Colonic mucosa (tissue), 4 donors: ENCODE data around the gene NTS. TPM values are rescaled to one million over a fixed set of nuclear protein-coding genes. Genes with fewer than 3 reads are reported as not detected.

Source experiments
- DNase-seq: peaks from one replicate; pipeline ENCODE4 v3.0.0-alpha.2; 2020
- H3K27ac ChIP-seq: fragments of 200-600 bp; one replicate; pipeline ENCODE4 v1.8.0; 2021
- H3K27me3 ChIP-seq: fragments of 200-600 bp; one replicate; pipeline ENCODE4 v1.8.0; 2021
- H3K36me3 ChIP-seq: fragments of 200-600 bp; one replicate; pipeline ENCODE4 v1.8.0; 2021
- H3K4me1 ChIP-seq: fragments of 200-600 bp; one replicate; pipeline ENCODE4 v1.8.0; 2021; ENCODE audit warnings: mild to moderate bottlenecking
- H3K4me3 ChIP-seq: fragments of 200-600 bp; one replicate; pipeline ENCODE4 v1.8.0; 2021
- H3K9ac ChIP-seq, 2 donors: one replicate each; pipeline ENCODE4 v1.7.0; 2013; ENCODE audit warnings: control low read depth in 2 of 2, low read depth in 2 of 2, low read length in 2 of 2
- H3K9me3 ChIP-seq: fragments of 200-600 bp; one replicate; pipeline ENCODE4 v1.8.0; 2021
- intact Hi-C: fragments of 100-400 bp; cut with DNase I; formaldehyde crosslinking; loops from one replicate; pipeline ENCODE4 v1.14.1; 2022
- total RNA-seq, 2 donors: library from RNA; stranded (reverse); fragmentation: NEBNext Ultra II Directional in 1 of 2; extraction: Animal tissue kit (Norgen Biotek cat#: 25700) in 1 of 2; gene quantifications; one replicate each; pipeline ENCODE4 v1.2.1, GENCODE V29; 2021
- TF ChIP-seq, protein P1 (sequence below): fragments of 200-600 bp; IDR thresholded peaks from one replicate; pipeline ENCODE4 v1.8.0; 2022; ENCODE audit warnings: antibody characterized with exemption, mild to moderate bottlenecking
- donor health status: healthy.
- donor health status: DM: no; HTN: no; CAD: no.
- donor health status: DM: no; HTN: no; CAD: no.

NTS gene
- total RNA-seq, 2 donors from 2014 or later = 0.32 TPM; not detected in 1

DNA sequence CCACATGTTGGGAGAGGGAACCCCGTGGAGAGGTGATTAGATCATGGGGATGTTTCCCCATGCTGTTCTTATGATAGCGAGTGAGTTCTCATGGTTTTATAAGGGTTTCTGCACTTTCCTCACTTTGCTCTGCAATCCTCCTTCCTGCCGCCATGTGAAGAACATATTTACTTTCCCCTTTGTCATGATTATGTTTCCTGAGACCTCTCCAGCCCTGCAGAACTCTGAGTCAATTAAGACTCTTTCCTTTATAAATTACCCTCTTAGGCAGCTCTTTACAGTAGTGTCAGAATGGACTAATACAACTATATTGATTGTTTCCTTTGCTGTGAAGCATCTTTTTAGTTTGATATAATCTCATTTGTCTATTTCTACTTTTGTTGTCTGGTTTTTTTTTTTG is 24.8 kb upstream of the NTS start:
- no peaks in the 10 kb centered on the region for H3K27me3 ChIP-seq
- H3K4me1 ChIP-seq = no peaks in the 10 kb centered on the region
- no peak for DNase-seq
- no peak overlapping the region for H3K9ac ChIP-seq
- H3K9me3 ChIP-seq = no peaks in the 10 kb centered on the region
- TF ChIP-seq, protein P1, sequence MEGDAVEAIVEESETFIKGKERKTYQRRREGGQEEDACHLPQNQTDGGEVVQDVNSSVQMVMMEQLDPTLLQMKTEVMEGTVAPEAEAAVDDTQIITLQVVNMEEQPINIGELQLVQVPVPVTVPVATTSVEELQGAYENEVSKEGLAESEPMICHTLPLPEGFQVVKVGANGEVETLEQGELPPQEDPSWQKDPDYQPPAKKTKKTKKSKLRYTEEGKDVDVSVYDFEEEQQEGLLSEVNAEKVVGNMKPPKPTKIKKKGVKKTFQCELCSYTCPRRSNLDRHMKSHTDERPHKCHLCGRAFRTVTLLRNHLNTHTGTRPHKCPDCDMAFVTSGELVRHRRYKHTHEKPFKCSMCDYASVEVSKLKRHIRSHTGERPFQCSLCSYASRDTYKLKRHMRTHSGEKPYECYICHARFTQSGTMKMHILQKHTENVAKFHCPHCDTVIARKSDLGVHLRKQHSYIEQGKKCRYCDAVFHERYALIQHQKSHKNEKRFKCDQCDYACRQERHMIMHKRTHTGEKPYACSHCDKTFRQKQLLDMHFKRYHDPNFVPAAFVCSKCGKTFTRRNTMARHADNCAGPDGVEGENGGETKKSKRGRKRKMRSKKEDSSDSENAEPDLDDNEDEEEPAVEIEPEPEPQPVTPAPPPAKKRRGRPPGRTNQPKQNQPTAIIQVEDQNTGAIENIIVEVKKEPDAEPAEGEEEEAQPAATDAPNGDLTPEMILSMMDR = no peak
- H3K27ac ChIP-seq = no peak overlapping the region
- no peaks in the 10 kb centered on the region for H3K36me3 ChIP-seq
- intact Hi-C loops = no loop called here
- no peak overlapping the region for H3K4me3 ChIP-seq

DNA sequence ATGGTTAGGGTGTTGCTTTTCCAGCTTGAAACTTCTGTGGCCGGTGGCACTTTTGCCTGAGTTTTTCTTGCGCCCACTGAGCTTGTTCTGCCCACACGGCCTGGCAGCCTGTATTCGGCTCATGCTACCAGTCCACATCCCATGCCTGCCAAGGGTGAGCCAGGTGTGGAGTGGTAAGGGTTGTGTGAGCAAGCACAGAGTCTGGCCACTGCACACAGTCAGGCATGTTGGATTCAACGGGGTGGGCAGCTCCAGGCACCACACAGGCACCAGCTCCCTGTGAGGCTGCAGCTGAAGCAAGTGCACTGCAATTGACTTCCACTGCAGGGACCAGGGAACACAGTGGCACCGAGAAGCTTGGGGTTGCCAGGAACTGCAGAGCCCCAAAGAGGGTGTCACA is 18.8 kb upstream of the NTS start:
- Histone ChIP-seq H3K9me3 (no peaks in the 10 kb centered on the region), H3K27me3 (no peaks in the 10 kb centered on the region), H3K9ac (no peak overlapping the region), H3K4me1 (no peaks in the 10 kb centered on the region), H3K27ac (no peak overlapping the region), H3K36me3 (no peaks in the 10 kb centered on the region), H3K4me3 (no peak overlapping the region)
- intact Hi-C loops = no loop called here
- DNase-seq = no peak
- TF ChIP-seq, protein P1 = no peak

DNA sequence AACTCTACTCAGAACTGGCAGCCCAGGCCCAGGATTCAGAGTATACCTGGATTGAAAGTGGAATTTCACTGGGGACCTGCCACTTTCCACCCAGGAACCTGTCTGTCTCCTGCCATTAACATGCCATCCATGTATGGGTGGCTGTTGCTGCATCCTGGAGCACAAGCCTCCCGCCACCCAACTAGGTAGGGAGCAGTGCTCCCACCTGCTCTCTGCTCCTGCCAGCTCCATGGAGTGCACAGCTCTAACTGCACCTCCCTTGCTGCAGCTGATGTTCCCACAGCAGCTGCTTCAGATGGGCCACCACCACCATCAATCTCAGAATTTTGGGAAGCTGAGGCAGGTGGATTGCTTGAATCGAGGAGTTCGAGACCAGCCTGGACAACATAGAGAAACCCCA is 17.1 kb upstream of the NTS start:
- Histone ChIP-seq H3K27me3 (no peaks in the 10 kb centered on the region), H3K9ac (no peak overlapping the region), H3K4me3 (no peak overlapping the region), H3K4me1 (no peaks in the 10 kb centered on the region), H3K36me3 (no peaks in the 10 kb centered on the region), H3K27ac (no peak overlapping the region), H3K9me3 (no peaks in the 10 kb centered on the region)
- TF ChIP-seq, protein P1 = no peak
- no peak for DNase-seq
- intact Hi-C loops = no loop called here

DNA sequence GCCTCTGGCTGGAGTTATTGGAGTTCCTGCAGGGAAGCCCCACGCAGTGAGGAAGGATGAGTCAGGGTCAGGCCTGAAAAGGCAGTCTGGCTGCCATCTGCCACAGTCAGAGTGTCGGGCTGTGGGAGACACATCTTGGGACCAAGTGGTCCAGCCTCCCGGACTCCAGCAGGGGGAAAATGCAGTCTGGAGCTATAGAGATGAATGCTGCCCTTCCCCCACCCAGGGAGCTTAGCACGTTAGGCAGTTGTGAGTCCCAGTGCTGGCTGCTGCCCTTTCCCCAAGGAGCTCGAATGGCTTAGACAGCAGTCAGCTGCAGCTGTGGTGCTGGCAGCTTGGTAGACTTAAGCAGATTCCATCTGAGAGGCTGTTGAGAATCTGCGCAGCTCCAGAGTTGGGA is 8.2 kb upstream of the NTS start:
- Histone ChIP-seq H3K9me3 (no peaks in the 10 kb centered on the region), H3K4me1 (no peaks in the 10 kb centered on the region), H3K27ac (no peak overlapping the region), H3K27me3 (no peaks in the 10 kb centered on the region), H3K9ac (no peak overlapping the region), H3K36me3 (no peaks in the 10 kb centered on the region), H3K4me3 (no peak overlapping the region)
- DNase-seq = no peak
- TF ChIP-seq, protein P1 = no peak
- intact Hi-C loops = loop anchor here (5.0 kb wide), 1 partner anchor 399 kb away; no protein-coding TSS in a partner anchor

DNA sequence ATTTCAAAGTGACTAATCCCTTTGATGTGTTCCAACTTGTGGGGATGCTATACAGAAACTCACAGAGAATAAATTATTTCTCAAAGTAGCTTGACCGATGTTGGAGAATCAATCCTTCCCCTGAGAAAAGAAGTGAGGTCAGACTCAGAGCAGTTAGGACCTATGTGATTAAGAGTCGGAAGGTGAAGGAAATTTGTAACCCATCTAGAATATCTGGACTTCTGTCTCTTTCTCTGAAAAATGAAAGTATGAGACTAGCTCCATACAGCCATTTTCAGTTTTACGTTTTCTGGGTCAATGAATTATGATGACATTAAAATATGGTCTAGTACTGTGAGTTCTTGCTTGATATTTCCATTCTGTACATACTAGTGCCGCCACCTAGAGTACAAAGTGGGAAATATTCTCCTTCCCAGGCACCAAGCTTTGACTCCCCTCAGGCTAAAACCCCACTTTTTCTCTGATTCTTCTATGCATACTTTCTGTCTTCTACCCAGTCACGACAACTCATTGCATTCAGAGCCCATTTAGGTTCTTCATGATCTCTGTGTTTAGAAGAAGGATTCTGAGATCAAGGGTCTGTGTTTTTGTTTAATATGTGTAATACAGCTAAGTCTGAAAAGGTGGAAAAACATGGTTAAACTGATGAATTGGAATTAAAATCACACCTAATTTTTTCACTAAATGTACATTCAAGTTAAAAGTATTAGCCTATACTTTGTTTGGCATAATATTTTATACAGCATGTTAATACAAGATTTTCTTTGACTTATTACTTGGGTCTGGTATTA is 6.9 kb upstream of the NTS start:
- Histone ChIP-seq H3K4me1 (no peaks in the 10 kb centered on the region), H3K36me3 (no peaks in the 10 kb centered on the region), H3K9ac (no peak overlapping the region), H3K9me3 (no peaks in the 10 kb centered on the region), H3K4me3 (no peak overlapping the region), H3K27ac (no peak overlapping the region), H3K27me3 (no peaks in the 10 kb centered on the region)
- intact Hi-C loops = loop anchor here (5.0 kb wide), 1 partner anchor 400 kb away; no protein-coding TSS in a partner anchor
- DNase-seq = peak; percentile 41
- TF ChIP-seq, protein P1 = peak; percentile 59
